Ascending aorta (tissue), 2 donors: ENCODE results near the gene HARBI1. TPM values are rescaled to one million over a fixed set of nuclear protein-coding genes. Genes with fewer than 3 reads are reported as not detected.
A peak's percentile ranks its signal among the peaks of the same experiment; 100 is the strongest.

Experiments
- DNase-seq, 2 donors: peaks; one replicate each; pipeline ENCODE4 v3.0.0-alpha.2; 2019; ENCODE audit warnings: low spot score in 2 of 2
- H3K27ac ChIP-seq, 2 donors: fragments of 200-600 bp; sonication (generic); one replicate each; pipeline ENCODE4 v1.5.1; 2016 to 2017; ENCODE audit warnings: mild to moderate bottlenecking in 1 of 2
- H3K27me3 ChIP-seq: fragments of 200-600 bp; sonication (generic); one replicate; pipeline ENCODE4 v1.5.1; 2017
- H3K36me3 ChIP-seq, 2 donors: fragments of 200-600 bp; sonication (generic); one replicate each; pipeline ENCODE4 v1.5.1; 2016
- H3K4me1 ChIP-seq, 2 donors: fragments of 200-600 bp; sonication (generic); one replicate each; pipeline ENCODE4 v1.5.1; 2016 to 2017; ENCODE audit warnings: mild to moderate bottlenecking in 1 of 2
- H3K4me3 ChIP-seq, 2 donors: fragments of 200-600 bp; sonication (generic); one replicate each; pipeline ENCODE4 v1.5.1; 2016 to 2017; ENCODE audit warnings: mild to moderate bottlenecking in 1 of 2
- H3K9me3 ChIP-seq, 2 donors: fragments of 200-600 bp; sonication (generic); one replicate each; pipeline ENCODE4 v1.5.1; 2016
- CTCF ChIP-seq, 3 experiments: fragments of 200-600 bp in 2 of 3; fragments of 450-650 bp in 1 of 3; sonication (generic) in 2 of 3; IDR thresholded peaks; one replicate each; pipeline ENCODE4 v1.5.1; 2016 to 2019; ENCODE audit warnings: antibody characterized with exemption in 3 of 3, mild to moderate bottlenecking in 1 of 3, moderate library complexity in 1 of 3
- intact Hi-C: fragments of 100-400 bp; cut with DNase I; formaldehyde crosslinking; loops from one replicate; pipeline ENCODE4 v1.15.1; 2023
- total RNA-seq: library from RNA; depleted of rRNA; stranded (reverse); fragments of >200 nt; gene quantifications from one replicate; pipeline ENCODE4 v1.1.0, GENCODE V29; 2016

Gene HARBI1
- total RNA-seq, 1 donor from 2014 or later: not detected

GRCh38 chr11:46617972-46618314 is 916 bp upstream of the HARBI1 start:
- no peak for TF ChIP-seq CTCF (IDR thresholded peaks at IDR 0.05)
- peak overlapping the region; percentile 98 to 99 for H3K27ac ChIP-seq
- peak overlapping the region; percentile 96 to 100 for H3K4me3 ChIP-seq
- H3K9me3 ChIP-seq: no peaks in the 10 kb centered on the region
- no peak for DNase-seq
- intact Hi-C loops: loop anchor here (1.0 to 10.0 kb wide), 4 partner anchors 24 to 271 kb away; partner anchors contain the start of genes AMBRA1, ARHGAP1, DGKZ and MDK
- H3K27me3 ChIP-seq: no peaks in the 10 kb centered on the region
- H3K4me1 ChIP-seq: peaks cover 3 to 19% of the 10 kb centered on the region in 2 donors
- peaks cover 13 to 16% of the 10 kb centered on the region in 2 donors for H3K36me3 ChIP-seq

GRCh38 chr11:46616551-46617133 is 385 bp downstream of the HARBI1 start:
- Histone ChIP-seq H3K27ac (peak overlapping the region; percentile 98 to 99), H3K4me3 (peak overlapping the region; percentile 96 to 100), H3K9me3 (no peaks in the 10 kb centered on the region), H3K27me3 (no peaks in the 10 kb centered on the region), H3K36me3 (peaks cover 7 to 12% of the 10 kb centered on the region in 2 donors), H3K4me1 (peaks cover 3 to 19% of the 10 kb centered on the region in 2 donors)
- no peak for TF ChIP-seq CTCF (IDR thresholded peaks at IDR 0.05)
- intact Hi-C loops: loop anchor here (1.0 to 10.0 kb wide), 4 partner anchors 22 to 270 kb away; partner anchors contain the start of genes AMBRA1, ARHGAP1, DGKZ and MDK
- no peak for DNase-seq

GRCh38 chr11:46615756-46616155 is 1.3 kb downstream of the HARBI1 start:
- Histone ChIP-seq H3K4me1 (peaks cover 3 to 19% of the 10 kb centered on the region in 2 donors), H3K9me3 (no peaks in the 10 kb centered on the region), H3K36me3 (peaks cover 0 to 7% of the 10 kb centered on the region in 2 donors), H3K4me3 (no peak overlapping the region), H3K27ac (no peak overlapping the region), H3K27me3 (no peaks in the 10 kb centered on the region)
- no peak for DNase-seq
- intact Hi-C loops: loop anchor here (2.0 to 10.0 kb wide), 2 partner anchors 231 to 269 kb away; partner anchors contain the start of genes DGKZ and MDK
- no peak for TF ChIP-seq CTCF (IDR thresholded peaks at IDR 0.05)

GRCh38 chr11:46612326-46612725 is 4.7 kb downstream of the HARBI1 start:
- H3K27me3 ChIP-seq: no peaks in the 10 kb centered on the region
- intact Hi-C loops: loop anchor here (10.0 kb wide), 1 partner anchor 228 kb away; the partner anchor contains the start of gene MDK
- no peak for TF ChIP-seq CTCF (IDR thresholded peaks at IDR 0.05)

GRCh38 chr11:46611526-46612304 is 5.3 kb downstream of the HARBI1 start:
- no peaks in the 10 kb centered on the region for H3K36me3 ChIP-seq
- H3K9me3 ChIP-seq: no peaks in the 10 kb centered on the region
- no peak for TF ChIP-seq CTCF (IDR thresholded peaks at IDR 0.05)
- intact Hi-C loops: loop anchor here (10.0 kb wide), 1 partner anchor 227 kb away; the partner anchor contains the start of gene MDK
- H3K27me3 ChIP-seq: no peaks in the 10 kb centered on the region
- no peak for DNase-seq
- peaks cover 3% of the 10 kb centered on the region in 2 donors for H3K4me1 ChIP-seq
- H3K27ac ChIP-seq: no peak overlapping the region
- no peak overlapping the region for H3K4me3 ChIP-seq

More at GRCh38 chr11:46612326-46612725, 4.7 kb downstream of the HARBI1 start:
- H3K27ac ChIP-seq: no peak overlapping the region
- no peaks in the 10 kb centered on the region for H3K36me3 ChIP-seq
- H3K4me1 ChIP-seq: peaks cover 3% of the 10 kb centered on the region in 2 donors
- H3K4me3 ChIP-seq: no peak overlapping the region
- H3K9me3 ChIP-seq: no peaks in the 10 kb centered on the region
- no peak for DNase-seq
